Tibial nerve (tissue), 4 donors: ENCODE results near the gene PSEN2. TPM values are rescaled to one million over a fixed set of nuclear protein-coding genes. Genes with fewer than 3 reads are reported as not detected.
A peak's percentile ranks its signal among the peaks of the same experiment; 100 is the strongest.

ENCODE experiments used
- DNase-seq, 2 donors: peaks; one replicate each; pipeline ENCODE4 v3.0.0-alpha.2; 2019; ENCODE audit warnings: low spot score in 2 of 2
- H3K27ac ChIP-seq, 4 donors: fragments of 200-600 bp; sonication (generic) in 3 of 4; one replicate each; pipeline ENCODE4 v1.5.1; 2017 to 2019; ENCODE audit warnings: mild to moderate bottlenecking in 1 of 4
- H3K27me3 ChIP-seq, 2 donors: fragments of 200-600 bp; sonication (generic) in 1 of 2; one replicate each; pipeline versions ENCODE4 v1.5.1 to v1.6.0; 2017 to 2019
- H3K36me3 ChIP-seq, 3 donors: fragments of 200-600 bp; sonication (generic); one replicate each; pipeline ENCODE4 v1.5.1; 2018 to 2019
- H3K4me1 ChIP-seq, 4 donors: fragments of 200-600 bp; sonication (generic) in 3 of 4; one replicate each; pipeline ENCODE4 v1.5.1; 2017 to 2019
- H3K4me3 ChIP-seq, 4 donors: fragments of 200-600 bp; sonication (generic) in 3 of 4; one replicate each; pipeline ENCODE4 v1.5.1; 2017 to 2019; ENCODE audit warnings: mild to moderate bottlenecking in 1 of 4, moderate library complexity in 1 of 4
- H3K9me3 ChIP-seq, 4 donors: fragments of 200-600 bp; sonication (generic) in 3 of 4; one replicate each; pipeline ENCODE4 v1.5.1; 2017 to 2019
- CTCF ChIP-seq, 5 experiments: fragments of 200-600 bp in 3 of 5; fragments of 450-650 bp in 2 of 5; sonication (generic) in 3 of 5; IDR thresholded peaks; one replicate each; pipeline ENCODE4 v1.5.1; 2016 to 2019; ENCODE audit warnings: antibody characterized with exemption in 5 of 5, mild to moderate bottlenecking in 3 of 5, moderate library complexity in 2 of 5
- EP300 ChIP-seq, 2 donors: sonication (generic); formaldehyde crosslinking; IDR thresholded peaks; one replicate each; pipeline ENCODE4 v1.6.1; 2017; ENCODE audit warnings: antibody characterized with exemption in 2 of 2, mild to moderate bottlenecking in 1 of 2
- POLR2A ChIP-seq, 2 donors: fragments of 450-650 bp; IDR thresholded peaks; one replicate each; pipeline ENCODE4 v1.6.1; 2017; ENCODE audit warnings: antibody characterized with exemption in 2 of 2, mild to moderate bottlenecking in 2 of 2, moderate library complexity in 2 of 2
- WGBS, 2 donors: methylation state at CpG; one replicate each; pipeline ENCODE4 v1.1.5; 2018; 5-methylcytosine and 5-hydroxymethylcytosine counted together
- total RNA-seq, 4 donors: library from RNA; depleted of rRNA; stranded (reverse); fragments of >200 nt; gene quantifications; one replicate each; pipeline ENCODE4 v1.1.0, GENCODE V29; 2016

PSEN2 gene
- total RNA-seq, 4 donors from 2014 or later: 30.8 to 49.2 (median 40.9) TPM

GRCh38 chr1:226875641-226876295 lies 5.4 kb downstream of the PSEN2 start:
- Histone ChIP-seq H3K9me3 (no peaks in the 10 kb centered on the region), H3K4me3 (no peak overlapping the region), H3K27me3 (no peaks in the 10 kb centered on the region), H3K27ac (no peak overlapping the region), H3K36me3 (peaks cover 0 to 44% (median 0%) of the 10 kb centered on the region in 3 donors), H3K4me1 (peaks cover 0 to 14% (median 10%) of the 10 kb centered on the region in 4 donors)
- DNase-seq: no peak
- TF ChIP-seq POLR2A (IDR thresholded peaks at IDR 0.05) (no peak), EP300 (IDR thresholded peaks at IDR 0.05) (no peak), CTCF (IDR thresholded peaks at IDR 0.05) (no peak)
- WGBS, 2 donors: 66 to 69% methylated on average over 11 of the region's 11 CpGs

DNA sequence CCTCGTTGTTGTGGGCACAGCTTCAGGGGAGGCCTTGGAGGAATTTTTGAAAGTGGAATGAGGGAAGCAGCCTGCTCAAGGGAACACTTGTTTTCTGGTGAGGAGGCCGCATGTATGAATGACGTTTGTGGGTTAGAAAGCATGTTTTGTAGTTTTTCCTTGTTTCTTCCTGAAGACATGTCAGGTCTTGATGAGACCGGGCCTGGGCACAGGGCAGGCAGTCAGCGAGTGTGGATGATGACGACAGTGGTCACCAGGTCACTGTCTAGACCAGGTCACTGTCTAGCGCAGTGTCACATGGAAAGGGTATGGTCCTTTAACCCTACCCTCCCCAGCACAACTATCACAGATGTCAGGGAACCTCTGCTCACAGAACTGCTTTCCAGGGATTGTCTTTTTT lies 7.3 kb downstream of the PSEN2 start:
- TF ChIP-seq POLR2A (IDR thresholded peaks at IDR 0.05) (no peak), EP300 (IDR thresholded peaks at IDR 0.05) (no peak), CTCF (IDR thresholded peaks at IDR 0.05) (no peak)

GRCh38 chr1:226880372-226881287 lies 10.2 kb downstream of the PSEN2 start:
- Histone ChIP-seq H3K9me3 (no peaks in the 10 kb centered on the region), H3K27ac (no peak overlapping the region), H3K4me1 (peaks cover 0 to 15% (median 7%) of the 10 kb centered on the region in 4 donors), H3K4me3 (no peak overlapping the region), H3K27me3 (no peaks in the 10 kb centered on the region), H3K36me3 (peaks cover 0 to 78% (median 0%) of the 10 kb centered on the region in 3 donors)
- no peak for DNase-seq
- TF ChIP-seq POLR2A (IDR thresholded peaks at IDR 0.05) (no peak), CTCF (IDR thresholded peaks at IDR 0.05) (no peak), EP300 (IDR thresholded peaks at IDR 0.05) (no peak)
- 88 to 89% methylated on average over 14 of the region's 14 CpGs for WGBS, 2 donors

More for the DNA sequence above, 7.3 kb downstream of the PSEN2 start:
- peaks cover 0 to 8% (median 4%) of the 10 kb centered on the region in 4 donors for H3K4me1 ChIP-seq
- H3K27me3 ChIP-seq: no peaks in the 10 kb centered on the region
- H3K27ac ChIP-seq: no peak overlapping the region
- H3K36me3 ChIP-seq: peaks cover 0 to 63% (median 0%) of the 10 kb centered on the region in 3 donors
- WGBS, 2 donors: 42 to 54% methylated on average over 7 of the region's 7 CpGs
- DNase-seq: no peak
- H3K4me3 ChIP-seq: no peak overlapping the region
- H3K9me3 ChIP-seq: no peaks in the 10 kb centered on the region

GRCh38 chr1:226881515-226882185 lies 11.2 kb downstream of the PSEN2 start:
- no peak for DNase-seq
- no peak for TF ChIP-seq EP300 (IDR thresholded peaks at IDR 0.05)
- TF ChIP-seq POLR2A (IDR thresholded peaks at IDR 0.05): no peak
- TF ChIP-seq CTCF (IDR thresholded peaks at IDR 0.05): no peak
- H3K4me3 ChIP-seq: no peak overlapping the region
- H3K27ac ChIP-seq: peak overlapping the region in 2 of 4 donors; percentile 53 to 57
- peaks cover 0 to 78% (median 0%) of the 10 kb centered on the region in 3 donors for H3K36me3 ChIP-seq
- 91 to 93% methylated on average over 15 of the region's 15 CpGs for WGBS, 2 donors
- no peaks in the 10 kb centered on the region for H3K9me3 ChIP-seq
- H3K27me3 ChIP-seq: no peaks in the 10 kb centered on the region
- peaks cover 0 to 15% (median 7%) of the 10 kb centered on the region in 4 donors for H3K4me1 ChIP-seq
